ENCODE measurements around the gene LSAMP.
A peak's percentile ranks its signal among the peaks of the same experiment; 100 is the strongest.

Gene LSAMP

DNA sequence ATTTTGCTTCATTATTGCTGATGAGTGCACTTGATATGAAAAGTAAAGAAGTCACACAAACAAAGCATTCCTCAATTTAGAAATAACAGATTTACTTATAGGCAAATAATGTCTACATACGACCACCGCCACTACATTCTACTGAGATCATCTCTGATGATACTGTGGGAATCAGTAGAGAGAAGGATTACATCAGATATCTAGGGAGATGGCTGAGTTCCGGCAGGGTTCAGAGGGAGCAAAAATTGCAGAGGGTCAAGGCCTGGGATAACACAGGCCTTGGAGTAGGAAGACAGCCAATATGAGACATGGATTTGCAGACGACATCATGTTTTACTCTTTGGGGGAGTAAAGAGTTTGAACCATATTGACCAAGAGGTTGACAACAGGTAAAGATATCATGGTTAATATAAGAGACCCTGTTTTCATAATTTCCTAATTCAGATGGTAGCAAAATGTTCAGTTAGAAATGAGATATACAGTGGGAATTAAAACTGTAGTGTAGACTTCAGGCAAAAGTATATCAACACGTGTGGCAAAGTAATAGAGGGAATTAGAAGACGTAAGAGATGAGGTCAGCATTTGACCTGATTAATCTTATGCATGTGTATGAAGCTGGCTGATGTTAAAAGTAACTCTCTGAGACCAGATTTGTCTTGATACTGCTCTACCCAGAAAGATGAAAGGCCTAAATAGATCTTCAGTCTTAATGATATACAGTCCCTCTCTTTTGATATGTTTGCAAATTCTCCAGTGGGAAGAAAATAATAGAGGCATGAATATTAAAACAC, 15.6 kb downstream of the LSAMP start:
- no peak for DNase-seq

DNA sequence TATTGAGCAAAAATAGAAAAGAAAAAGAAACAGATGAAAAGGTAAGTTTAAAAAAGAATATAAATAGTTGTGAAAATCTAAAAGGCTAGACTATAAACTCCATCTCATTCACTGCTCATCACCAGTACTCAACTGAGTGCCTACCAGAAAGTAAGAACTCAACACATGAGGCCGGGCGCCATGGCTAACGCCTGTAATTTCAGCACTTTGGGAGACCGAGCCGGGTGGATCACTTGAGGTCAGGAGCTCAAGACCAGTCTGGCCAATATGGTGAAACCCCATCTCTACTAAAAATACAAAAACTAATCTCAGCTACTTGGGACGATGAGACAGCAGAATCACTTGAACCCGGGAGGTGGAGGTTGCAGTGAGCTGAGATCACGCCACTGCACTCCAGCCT, 19.3 kb downstream of the LSAMP start:
- no peak for DNase-seq

DNA sequence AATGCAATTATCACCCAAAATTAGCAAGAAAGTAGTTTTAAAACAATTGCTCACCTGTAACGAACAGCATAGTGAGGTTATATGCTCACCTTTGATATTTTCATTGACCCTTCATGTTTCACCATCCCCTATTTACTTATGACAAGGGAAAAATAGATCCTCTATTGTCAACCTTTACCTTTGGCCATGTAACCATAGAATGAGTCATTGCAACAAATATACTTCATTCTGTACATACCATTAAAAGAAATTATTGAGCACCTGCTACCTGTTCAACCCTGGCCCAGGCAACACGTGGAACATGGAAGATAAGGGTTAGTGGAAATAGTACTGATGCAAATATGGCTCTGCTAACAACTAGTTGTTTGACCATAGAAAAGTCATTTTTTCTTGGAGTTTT, 20.2 kb downstream of the LSAMP start:
- no peak for DNase-seq

DNA sequence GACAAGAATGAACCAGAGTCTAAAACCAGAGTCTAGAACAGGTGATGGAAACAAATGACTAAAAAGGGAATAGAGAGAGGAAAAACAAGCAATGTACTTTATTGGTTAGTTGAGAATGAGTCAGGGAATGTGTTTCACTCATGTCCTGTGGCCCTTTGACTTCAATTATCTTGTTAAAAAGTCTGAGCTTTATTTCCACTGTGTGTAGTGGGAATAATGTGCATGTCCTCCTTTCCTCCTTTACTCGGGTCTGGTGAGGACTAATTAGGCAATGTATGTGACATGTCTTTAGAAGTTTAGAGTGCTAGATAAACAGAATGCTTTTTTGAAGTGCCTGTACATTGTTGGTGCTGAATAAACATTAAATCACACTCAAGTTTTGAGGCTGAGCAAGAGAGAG, 21.3 kb downstream of the LSAMP start:
- DNase-seq, result peak; percentile 62

DNA sequence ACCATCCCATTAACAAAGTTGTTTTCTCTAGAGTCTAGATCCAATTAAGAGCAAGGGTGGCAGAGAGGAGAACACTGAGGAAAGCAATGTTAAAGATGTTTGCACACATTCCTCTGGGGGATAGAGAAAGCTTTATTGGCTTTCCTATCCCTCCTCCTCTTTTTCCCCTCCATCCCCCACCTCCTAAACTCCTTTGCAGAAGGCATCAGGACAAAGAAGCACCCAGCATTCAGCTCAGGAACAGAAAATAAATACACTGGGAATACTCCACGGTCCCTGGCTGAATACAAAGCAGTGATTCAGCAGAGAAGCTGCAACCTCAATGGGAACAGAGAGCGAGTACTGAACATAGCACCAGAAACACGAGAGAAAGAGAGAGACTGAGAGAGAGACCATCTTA, 21.9 kb downstream of the LSAMP start:
- peak; percentile 66 for DNase-seq

DNA sequence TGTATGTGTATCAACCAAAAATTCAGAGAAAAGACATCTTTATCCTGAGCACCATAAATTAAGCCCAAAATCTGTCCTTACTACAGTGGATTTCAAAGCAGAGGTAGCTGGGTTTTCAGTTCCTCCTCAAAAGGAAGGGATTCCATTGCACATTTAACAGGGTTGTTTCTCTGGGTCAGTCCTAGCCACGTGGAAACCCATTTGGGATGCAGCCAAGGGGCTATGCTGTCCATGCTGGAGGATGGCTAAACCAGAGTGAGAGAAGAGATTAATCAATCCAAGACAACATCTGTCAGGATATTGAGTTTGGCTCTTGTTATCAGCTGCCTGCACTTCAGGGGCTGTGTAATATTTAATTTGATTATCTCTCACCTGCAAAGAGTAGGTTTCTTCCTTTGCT, 28.1 kb downstream of the LSAMP start:
- no peak for DNase-seq

DNA sequence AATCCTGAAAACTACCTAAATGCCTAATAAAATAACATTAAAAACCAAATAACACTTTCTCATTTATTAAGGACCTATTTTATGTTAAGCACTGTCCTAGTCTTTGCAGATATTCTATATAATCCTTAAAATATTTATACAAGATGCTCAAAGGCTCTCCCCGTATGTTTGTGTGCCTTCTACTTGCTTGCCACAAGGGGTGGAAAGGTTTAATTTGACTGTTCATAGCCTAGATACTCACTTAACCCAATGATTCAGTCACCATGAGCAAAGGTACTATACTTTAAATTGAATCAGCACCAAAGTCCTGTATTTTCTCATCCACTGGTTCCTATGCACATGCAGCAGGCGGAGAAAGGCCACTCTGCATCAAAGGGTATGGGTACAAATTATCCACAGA, 32.0 kb downstream of the LSAMP start:
- DNase-seq, result no peak

DNA sequence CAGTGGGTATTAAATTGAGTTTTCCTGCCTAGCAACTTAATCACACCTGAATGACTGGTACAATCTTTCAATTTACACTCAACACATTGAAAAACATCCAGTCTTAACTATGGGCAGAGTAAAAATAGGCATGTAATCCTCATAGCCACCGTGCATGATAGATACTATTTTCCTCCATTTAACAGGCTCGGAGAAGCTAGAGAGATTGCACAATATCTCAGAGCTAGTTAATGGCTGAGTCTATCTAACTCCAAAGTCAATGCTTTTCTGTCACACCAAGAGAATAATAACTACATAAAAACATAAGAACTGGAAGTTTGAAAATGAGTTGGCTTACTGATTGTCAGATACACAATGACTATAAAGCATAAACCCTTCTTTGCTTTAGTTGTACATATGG, 36.8 kb downstream of the LSAMP start:
- no peak for DNase-seq

DNA sequence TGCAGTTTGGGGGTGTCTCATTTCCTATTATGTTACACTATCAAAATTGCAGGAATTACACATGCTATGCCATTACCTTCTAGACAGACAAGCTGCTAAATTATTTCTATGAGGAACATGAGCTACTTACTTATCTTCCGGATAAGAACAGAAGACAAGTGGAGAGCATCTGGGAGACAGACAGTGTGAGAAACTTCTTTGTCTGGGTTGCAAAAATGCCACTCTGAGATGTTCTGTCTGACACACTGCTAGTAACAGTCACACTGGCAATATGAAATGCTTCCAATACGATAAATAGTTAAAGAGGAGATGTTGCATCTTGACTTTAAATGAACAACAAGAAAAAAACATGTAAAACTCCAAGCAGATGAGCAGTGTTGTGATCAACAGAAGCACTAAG, 40.1 kb downstream of the LSAMP start:
- DNase-seq, result no peak

DNA sequence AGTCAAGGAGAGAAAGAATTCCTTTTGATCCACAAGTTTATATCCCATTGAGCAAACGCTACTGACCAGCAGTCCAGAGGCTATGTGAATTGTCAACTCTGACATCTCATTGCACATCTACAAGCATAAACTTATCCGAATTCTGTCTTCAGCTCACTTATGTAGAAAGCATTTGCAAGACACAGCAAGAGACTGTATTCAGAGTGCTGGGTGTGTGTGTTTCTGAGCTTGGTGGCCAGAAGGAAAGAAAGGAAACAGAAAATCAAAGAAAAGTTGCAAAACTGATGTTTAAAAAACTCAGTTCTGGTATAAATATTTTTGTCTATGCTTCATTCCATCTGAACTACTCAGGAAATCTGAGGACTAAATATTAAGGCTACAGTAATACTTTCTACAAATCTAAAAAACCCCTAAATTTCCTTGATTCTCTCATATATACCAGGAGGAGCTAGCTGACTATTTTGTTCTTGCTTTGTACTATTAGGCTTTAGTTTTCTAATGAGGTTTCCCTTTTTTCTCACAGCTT, 45.5 kb downstream of the LSAMP start:
- DNase-seq, result no peak

DNA sequence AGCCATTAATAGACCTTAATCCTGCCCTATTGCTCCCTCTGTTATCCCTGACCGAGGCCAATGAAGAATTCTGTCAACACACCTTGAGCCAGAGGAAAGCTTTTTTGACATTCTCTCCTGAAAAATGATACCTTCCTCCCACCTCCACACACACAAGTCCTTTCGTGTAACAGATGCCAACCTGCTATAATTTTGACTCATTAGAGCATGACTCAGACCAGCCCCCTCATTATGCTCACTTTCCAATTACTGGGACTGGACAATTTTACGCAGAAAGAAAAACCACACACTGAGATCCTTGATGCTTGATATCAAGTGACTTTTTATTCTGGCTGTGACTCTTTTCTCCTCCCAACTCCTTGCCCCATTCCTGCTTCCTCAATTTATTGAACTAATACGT, 50.9 kb downstream of the LSAMP start:
- DNase-seq, result no peak

DNA sequence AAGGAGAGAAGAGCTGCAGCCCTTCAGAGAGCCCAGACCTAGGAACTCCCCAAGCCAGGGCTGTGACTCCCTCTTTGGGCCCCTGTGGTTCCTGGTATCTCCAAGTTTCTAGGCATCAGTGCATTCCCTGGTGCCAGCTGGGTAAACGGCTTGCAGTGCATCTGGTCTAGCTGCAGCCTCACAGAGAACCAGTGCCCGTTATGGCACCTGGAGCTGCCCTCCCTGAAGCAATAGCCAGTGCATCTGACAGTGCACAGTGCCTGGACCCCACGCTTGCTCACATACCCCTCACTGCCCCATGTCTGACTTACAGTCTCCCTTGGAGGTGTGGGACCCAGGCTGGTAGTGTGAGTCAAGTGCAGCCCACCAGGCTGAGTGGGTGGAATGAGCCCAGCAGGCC, 52.1 kb downstream of the LSAMP start:
- DNase-seq, result no peak

DNA sequence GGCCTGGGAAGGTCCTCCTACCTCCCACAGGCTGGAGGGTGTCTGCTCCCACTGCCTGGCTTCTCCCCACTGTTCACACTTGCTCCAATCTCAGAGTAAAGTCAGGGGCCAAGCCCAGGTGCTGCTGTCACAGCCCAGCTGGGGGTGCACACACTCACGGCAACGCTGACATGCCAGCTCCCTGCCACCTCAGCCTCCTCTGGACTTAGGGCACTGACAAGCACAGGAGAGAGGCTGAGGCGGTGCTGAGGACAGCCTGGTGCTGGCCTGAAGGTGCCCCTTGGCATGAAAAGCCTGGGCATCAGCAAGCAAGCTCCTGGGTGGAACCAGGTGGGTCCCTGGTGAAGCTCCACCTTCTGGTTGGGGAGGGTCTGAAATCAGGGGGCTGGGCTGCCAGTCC, 53.0 kb downstream of the LSAMP start:
- no peak for DNase-seq

DNA sequence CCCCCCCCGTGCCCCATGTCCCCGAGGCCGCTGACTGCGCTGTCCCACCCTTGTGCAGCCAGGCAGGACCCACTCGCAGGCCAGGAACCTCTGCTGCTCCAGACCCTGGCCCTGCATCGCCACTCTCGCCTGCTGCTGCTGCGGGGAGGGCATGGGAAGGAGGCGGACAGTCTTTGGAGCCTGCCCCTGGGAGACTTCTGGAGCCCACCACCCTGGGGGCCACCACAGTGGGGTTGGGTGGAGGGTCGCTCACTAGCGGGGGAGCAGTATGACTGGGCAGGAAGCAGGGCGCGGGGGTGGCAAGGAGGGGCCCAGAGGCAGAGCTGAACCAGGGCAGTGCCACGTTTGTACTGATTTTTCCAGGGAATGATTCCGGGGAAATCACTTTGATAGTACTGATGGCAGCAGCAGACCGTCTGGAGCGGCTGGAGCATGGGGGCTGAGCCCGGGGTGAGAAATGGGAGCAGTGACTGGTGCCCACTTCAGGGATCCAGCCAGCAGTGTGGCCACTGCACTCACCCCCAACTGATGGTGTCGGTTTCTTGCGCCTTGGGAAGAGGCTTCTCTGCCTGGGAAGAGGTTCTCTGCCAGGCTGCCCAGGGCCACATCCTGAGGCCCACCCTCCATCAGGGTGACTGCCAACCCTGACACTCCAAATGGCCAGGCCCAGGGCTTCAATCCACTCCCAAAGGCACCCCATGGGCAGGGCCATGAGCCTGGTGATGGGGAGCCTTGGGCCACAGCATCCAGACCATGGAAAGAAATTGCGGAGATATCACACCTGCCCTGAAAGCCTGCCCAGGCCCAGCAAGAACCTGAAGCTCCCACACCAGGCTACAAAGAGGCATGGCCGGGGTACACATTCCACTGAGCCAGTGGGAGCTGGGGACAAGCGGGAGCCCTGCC, 53.7 kb downstream of the LSAMP start:
- DNase-seq, result no peak

DNA sequence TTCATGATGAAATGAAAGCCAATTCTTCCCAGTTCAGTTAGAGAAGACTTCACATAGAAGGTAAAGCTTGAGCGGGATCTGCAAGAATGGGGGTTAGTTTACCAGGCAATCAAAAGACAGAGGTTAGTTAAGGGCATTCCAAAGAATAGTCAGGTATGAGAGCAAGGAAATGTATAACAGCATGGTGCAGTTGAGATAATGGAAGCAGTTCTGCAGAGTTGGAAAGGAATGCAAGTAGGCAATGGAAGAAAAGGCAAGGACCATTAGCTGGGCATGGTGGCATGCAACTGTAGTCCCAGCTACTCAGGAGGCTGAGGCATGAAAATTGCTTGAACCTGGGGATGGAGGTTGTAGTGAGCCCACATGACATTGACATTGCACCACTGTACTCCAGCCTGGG, 55.0 kb downstream of the LSAMP start:
- DNase-seq, result no peak

DNA sequence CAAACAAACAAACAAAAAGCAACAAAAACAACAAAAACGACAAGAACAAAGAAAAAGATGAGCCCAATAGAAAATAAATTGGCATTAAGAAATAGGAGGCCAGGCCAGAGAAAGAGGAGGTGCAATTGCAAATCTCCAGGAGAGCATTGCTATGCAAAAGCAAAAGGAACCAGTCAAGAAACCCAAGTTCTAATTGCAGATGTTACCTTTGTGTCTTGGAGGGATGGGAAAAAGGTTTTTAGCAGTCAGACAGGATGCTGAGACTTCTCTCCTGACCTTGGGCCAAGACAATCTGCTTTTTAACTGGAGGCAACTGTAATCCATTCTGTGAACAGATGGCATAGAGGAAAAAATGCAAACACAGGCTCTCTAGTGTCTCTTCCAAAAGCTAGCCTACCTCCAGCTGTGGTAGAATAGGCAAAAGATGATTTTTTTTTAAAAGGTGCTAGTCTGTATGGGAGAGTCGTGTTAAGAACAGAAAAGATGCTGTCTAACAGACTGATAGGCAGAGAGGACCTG, 56.4 kb downstream of the LSAMP start:
- DNase-seq, result no peak

DNA sequence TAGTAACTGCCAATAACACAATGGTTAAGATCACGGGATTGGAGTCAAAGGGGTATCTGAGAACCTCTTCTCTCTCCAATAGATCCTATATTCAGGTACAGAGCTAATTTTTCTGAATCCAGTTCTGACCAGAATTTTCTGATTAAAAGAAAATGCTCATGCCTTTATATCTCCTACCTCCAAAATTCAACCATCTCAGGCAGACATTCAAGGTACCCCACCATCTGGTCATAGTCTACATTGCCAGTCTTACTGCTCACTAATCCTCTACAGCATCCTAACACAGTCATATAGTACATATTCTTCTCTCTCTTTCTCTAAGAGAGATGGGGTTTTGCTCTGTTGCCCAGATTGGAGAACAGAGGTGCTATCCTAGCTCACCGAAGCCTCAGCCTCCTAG, 59.1 kb downstream of the LSAMP start:
- DNase-seq, result no peak

DNA sequence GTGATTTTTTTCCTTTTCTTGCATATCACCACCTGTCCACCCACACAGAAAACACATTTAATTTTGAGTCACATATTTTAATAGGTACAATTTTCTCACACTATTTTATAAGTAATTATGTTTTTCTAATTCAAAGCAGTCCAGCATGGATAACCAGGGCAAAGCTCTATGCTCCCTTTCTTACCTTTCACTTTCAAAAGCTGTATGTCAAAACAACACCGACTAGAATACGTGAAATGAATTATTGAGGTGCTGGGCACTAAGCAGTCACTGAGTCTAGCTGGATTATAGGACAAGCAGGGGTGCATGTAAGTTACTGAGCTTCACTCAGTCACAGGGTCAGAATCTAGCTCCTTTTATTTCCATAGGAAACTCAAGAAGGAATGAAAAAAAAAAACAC, 60.6 kb downstream of the LSAMP start:
- no peak for DNase-seq

DNA sequence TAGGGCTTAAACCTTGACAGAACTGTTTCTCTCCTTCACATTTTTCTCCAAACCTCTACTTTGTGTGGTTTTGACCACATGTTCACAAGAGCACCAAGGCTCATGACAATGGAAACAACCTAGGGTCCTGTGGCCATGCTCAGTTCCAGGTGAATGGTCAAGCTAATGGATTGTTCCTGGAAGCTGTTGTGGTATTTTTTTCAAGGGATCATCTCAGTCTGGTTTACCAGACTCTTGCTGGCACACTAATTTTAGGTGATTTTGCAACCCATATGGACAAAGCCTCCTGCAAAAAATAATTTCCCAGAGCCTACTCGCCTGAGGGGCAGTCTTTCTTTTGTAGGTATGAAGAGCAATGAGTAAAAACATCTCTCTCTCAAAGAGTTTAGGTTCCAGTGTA, 67.2 kb downstream of the LSAMP start:
- DNase-seq, result no peak

DNA sequence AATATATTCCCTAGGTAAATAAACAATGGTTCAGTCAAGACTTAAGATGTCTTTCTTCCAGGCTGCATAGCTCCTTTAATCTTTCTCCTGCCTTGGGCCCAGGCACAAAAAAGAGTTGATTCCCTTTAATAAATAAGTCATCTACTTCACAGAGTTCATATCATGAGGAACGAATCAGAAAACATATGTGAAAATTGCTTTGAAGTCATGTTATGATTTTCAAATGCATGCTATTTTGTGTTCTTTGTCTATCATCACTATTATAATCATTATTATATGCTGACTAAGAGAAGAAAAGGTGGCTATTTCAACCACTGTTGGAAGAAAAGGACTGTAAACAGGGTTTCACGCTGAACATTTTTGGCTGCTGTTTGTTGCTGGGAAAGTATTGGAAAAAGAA, 70.4 kb downstream of the LSAMP start:
- no peak for DNase-seq

DNA sequence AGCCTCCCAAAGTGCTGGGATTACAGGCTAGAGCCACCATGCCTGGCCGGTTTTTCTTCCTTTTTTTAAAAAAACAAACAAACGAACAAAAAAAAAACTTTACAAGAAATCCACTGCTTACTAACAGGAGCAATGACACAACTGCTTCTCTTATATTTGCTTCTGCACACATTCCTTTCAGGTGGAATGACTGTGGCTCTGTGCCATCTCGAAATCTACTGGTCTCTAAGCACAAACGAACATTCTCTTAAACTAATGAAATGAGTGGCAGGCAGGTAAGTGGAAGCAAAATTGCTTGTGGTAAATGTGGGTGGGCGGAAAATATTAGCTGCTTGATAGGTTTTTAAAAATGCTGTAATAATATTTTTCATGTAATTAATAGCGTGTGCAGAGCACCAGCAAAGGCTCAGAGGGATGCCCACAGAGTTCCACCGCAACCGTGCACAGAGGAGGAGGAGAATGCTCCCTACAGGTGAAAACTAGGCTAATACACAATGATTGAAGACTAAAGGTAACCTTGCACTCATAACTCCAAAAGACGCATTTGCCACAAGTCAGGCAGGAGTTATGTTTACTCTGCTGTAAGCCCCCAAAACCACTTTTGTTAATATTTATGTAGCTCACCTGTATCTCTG, 77.4 kb downstream of the LSAMP start:
- DNase-seq, result no peak

DNA sequence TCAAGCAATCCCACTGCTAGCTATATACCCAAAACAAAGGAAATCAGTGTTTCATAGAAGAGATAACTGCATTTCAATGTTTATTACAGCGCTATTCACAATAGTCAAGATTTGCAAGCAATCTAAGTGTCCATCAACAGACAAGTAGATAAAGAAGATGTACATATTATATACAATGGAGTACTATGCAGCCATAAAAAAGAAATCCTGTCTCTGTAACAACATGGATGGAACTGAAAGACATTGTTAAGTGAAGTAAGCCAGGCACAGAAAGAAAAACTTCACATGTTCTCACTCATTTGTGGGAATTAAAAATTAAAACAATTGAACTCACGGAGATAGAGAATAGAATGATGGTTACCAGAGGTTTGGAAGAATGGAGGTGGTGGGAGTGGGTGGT, 89.2 kb downstream of the LSAMP start:
- DNase-seq, result no peak

DNA sequence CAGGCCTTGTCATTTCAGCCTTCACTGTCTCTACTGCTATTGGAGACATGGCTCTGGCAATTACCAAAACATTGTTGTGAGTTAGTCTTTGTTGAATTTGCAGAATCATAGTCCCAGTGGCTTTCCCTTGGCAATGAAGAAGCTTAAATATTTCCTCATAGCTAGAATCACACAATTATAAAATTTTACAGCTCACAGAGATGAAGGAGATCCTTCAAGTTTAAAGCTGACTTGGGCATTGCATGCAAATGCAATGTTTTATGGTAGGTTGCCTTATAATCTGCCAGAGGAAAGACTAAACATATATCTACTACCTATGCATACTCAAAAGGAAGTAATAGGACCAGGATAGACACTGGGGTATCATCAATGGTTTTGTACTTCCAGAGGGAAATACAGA, 90.9 kb downstream of the LSAMP start:
- no peak for DNase-seq
